H1 (cell line): ENCODE results near the gene CROCC2. TPM values are rescaled to one million over a fixed set of nuclear protein-coding genes. Genes with fewer than 3 reads are reported as not detected.

Experiments
- CBX8 ChIP-seq: fragments of 300-800, 300-1000 bp; sonication (generic); IDR thresholded peaks from 2 replicates; pipeline ENCODE4 v1.7.1; 2016; ENCODE audit warnings: low read depth, low read length, borderline replicate concordance
- HDAC6 ChIP-seq: IDR thresholded peaks from one replicate; pipeline ENCODE4 v1.7.1; 2012; ENCODE audit warnings: low read depth, mild to moderate bottlenecking, inconsistent platforms, low read length, moderate library complexity
- polyA plus RNA-seq, 7 experiments: library from polyadenylated mRNA; depleted of rRNA in 3 of 7; stranded (reverse) in 5 of 7; unstranded in 2 of 7; fragments of >200 nt in 5 of 7; fragments of 200-250 nt in 2 of 7; gene quantifications; 1 replicate in 5 of 7; 2 replicates in 1 of 7; 4 replicates in 1 of 7; pipeline versions ENCODE4 v1.2.1 to v1.2.3, GENCODE V29; 2011 to 2013; ENCODE audit warnings: missing spikeins in 2 of 7, mixed read lengths in 2 of 7
- total RNA-seq: library from RNA; stranded (reverse); fragmentation: NEBNext Ultra II Directional; extraction: Animal tissue kit (Norgen Biotek cat#: 25700); gene quantifications from 2 replicates; pipeline ENCODE4 v1.2.1, GENCODE V29; 2021
- TF ChIP-seq, protein P1 (sequence below): fragments of 300-600 bp; sonication (generic); IDR thresholded peaks from 2 replicates; pipeline ENCODE4 v1.7.1; 2012; ENCODE audit warnings: low read length, moderate library complexity, mild to moderate bottlenecking, inconsistent platforms; ENCODE audit not compliant: insufficient replicate concordance

Gene CROCC2
- total and polyA plus RNA-seq, 2 of the 8 experiments (the other 6 are each of a cell fraction or from before 2014, with no cell fraction given): not detected

DNA sequence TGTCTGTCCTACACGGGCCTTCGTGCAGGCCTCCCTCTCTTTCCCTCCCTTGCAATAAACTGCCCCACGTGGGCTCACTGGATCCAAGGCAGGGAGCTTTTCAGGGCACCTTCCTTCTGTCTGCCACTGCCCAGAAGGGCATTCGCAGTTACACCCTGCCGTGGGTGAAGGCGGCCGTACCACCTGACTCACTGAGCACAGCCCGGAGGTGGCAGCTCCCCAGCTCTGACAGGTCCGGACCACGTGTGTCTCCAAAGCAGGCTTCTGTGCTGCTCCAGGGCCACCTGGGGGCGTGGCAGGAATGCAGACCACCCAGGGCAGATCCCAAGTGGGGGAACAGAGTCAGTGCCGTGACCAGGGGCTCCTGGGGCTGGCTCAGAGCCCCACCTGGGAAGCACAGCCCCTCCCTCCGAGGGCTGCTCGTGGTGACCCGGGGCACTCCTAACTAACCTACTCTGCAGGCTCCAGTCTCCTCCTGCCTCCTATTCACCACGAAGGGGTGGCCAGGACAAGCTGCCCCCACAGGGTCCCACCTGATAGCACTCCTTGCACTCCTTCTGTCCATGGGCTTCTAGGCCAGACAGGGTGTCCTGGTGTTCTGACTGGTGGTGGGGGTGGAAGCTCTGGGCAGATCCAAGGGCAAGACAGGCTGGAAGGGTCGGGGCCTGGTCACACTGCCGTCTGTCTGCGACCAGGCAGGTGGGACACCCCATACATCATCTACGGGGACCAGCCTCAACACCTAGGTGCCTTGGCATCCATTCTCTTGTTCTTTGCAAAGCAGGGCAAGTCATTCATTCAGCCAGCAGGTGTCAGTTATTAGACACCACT is 102.0 kb downstream of the CROCC2 start (continued):
- TF ChIP-seq, protein P1, sequence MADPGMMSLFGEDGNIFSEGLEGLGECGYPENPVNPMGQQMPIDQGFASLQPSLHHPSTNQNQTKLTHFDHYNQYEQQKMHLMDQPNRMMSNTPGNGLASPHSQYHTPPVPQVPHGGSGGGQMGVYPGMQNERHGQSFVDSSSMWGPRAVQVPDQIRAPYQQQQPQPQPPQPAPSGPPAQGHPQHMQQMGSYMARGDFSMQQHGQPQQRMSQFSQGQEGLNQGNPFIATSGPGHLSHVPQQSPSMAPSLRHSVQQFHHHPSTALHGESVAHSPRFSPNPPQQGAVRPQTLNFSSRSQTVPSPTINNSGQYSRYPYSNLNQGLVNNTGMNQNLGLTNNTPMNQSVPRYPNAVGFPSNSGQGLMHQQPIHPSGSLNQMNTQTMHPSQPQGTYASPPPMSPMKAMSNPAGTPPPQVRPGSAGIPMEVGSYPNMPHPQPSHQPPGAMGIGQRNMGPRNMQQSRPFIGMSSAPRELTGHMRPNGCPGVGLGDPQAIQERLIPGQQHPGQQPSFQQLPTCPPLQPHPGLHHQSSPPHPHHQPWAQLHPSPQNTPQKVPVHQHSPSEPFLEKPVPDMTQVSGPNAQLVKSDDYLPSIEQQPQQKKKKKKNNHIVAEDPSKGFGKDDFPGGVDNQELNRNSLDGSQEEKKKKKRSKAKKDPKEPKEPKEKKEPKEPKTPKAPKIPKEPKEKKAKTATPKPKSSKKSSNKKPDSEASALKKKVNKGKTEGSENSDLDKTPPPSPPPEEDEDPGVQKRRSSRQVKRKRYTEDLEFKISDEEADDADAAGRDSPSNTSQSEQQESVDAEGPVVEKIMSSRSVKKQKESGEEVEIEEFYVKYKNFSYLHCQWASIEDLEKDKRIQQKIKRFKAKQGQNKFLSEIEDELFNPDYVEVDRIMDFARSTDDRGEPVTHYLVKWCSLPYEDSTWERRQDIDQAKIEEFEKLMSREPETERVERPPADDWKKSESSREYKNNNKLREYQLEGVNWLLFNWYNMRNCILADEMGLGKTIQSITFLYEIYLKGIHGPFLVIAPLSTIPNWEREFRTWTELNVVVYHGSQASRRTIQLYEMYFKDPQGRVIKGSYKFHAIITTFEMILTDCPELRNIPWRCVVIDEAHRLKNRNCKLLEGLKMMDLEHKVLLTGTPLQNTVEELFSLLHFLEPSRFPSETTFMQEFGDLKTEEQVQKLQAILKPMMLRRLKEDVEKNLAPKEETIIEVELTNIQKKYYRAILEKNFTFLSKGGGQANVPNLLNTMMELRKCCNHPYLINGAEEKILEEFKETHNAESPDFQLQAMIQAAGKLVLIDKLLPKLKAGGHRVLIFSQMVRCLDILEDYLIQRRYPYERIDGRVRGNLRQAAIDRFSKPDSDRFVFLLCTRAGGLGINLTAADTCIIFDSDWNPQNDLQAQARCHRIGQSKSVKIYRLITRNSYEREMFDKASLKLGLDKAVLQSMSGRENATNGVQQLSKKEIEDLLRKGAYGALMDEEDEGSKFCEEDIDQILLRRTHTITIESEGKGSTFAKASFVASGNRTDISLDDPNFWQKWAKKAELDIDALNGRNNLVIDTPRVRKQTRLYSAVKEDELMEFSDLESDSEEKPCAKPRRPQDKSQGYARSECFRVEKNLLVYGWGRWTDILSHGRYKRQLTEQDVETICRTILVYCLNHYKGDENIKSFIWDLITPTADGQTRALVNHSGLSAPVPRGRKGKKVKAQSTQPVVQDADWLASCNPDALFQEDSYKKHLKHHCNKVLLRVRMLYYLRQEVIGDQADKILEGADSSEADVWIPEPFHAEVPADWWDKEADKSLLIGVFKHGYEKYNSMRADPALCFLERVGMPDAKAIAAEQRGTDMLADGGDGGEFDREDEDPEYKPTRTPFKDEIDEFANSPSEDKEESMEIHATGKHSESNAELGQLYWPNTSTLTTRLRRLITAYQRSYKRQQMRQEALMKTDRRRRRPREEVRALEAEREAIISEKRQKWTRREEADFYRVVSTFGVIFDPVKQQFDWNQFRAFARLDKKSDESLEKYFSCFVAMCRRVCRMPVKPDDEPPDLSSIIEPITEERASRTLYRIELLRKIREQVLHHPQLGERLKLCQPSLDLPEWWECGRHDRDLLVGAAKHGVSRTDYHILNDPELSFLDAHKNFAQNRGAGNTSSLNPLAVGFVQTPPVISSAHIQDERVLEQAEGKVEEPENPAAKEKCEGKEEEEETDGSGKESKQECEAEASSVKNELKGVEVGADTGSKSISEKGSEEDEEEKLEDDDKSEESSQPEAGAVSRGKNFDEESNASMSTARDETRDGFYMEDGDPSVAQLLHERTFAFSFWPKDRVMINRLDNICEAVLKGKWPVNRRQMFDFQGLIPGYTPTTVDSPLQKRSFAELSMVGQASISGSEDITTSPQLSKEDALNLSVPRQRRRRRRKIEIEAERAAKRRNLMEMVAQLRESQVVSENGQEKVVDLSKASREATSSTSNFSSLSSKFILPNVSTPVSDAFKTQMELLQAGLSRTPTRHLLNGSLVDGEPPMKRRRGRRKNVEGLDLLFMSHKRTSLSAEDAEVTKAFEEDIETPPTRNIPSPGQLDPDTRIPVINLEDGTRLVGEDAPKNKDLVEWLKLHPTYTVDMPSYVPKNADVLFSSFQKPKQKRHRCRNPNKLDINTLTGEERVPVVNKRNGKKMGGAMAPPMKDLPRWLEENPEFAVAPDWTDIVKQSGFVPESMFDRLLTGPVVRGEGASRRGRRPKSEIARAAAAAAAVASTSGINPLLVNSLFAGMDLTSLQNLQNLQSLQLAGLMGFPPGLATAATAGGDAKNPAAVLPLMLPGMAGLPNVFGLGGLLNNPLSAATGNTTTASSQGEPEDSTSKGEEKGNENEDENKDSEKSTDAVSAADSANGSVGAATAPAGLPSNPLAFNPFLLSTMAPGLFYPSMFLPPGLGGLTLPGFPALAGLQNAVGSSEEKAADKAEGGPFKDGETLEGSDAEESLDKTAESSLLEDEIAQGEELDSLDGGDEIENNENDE: no peak
- TF ChIP-seq HDAC6 (no peak), CBX8 (no peak)
